GM12892 (cell line): ENCODE measurements around the gene CTAG1B.

ENCODE experiments used
- POLR2A ChIP-seq: IDR thresholded peaks from 2 replicates; pipeline ENCODE4 v1.6.1; 2011; ENCODE audit warnings: low read depth, low read length, control low read depth
- POLR2AphosphoS5 ChIP-seq: IDR thresholded peaks from 2 replicates; pipeline ENCODE4 v1.6.1; 2011; ENCODE audit warnings: low read depth, low read length, control low read depth
- TAF1 ChIP-seq: IDR thresholded peaks from 2 replicates; pipeline ENCODE4 v1.6.1; 2011; ENCODE audit warnings: low read depth, mild to moderate bottlenecking, control low read depth, low read length, borderline replicate concordance

DNA sequence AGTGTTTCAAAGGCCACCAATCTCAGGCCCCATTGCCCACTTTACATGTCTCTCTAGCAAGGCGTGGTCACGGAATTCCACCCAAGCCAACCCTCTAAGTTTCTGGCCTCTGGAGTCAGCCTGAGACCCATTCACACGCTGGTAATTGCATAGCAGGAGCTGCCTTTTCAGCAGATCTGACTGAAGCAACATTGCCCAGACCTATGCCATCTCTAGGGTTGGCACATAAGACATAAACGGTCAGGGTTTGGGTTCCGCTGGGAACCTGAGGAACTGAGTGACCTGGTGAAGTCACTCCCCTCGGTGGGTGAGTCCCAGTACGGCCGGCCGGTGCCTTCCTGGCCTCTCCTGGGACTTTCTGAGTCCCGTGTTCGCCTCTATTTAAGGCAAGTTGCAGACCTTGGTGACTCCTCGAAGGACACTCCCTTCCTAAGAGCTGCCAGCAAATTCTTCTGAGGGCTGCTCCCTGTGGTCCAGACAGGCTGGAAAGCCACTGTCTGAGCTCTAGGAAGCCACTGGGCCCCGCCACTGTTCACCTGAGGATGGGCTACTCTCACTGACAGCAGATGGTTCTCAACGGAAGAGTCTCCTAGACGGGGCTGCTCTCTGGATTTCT lies 18.2 kb downstream of the CTAG1B start:
- TF ChIP-seq POLR2AphosphoS5 (no peak), POLR2A (no peak), TAF1 (no peak)
